Thyroid gland (tissue), 4 donors: ENCODE measurements around the gene SND1. TPM values are rescaled to one million over a fixed set of nuclear protein-coding genes. Genes with fewer than 3 reads are reported as not detected.

Experiments
- DNase-seq, 2 donors: peaks; one replicate each; pipeline ENCODE4 v3.0.0-alpha.2; 2019
- H3K27ac ChIP-seq, 3 donors: fragments of 200-600 bp; sonication (generic); 1 replicate in 2 of 3; 2 replicates in 1 of 3; pipeline ENCODE4 v1.5.1; 2016 to 2019; ENCODE audit warnings: mild to moderate bottlenecking in 1 of 3, moderate library complexity in 1 of 3
- H3K27me3 ChIP-seq: fragments of 200-600 bp; sonication (generic); one replicate; pipeline ENCODE4 v1.5.1; 2019
- H3K36me3 ChIP-seq, 2 donors: fragments of 200-600 bp; sonication (generic); one replicate each; pipeline ENCODE4 v1.5.1; 2016 to 2019
- H3K4me1 ChIP-seq, 2 donors: fragments of 200-600 bp; sonication (generic); one replicate each; pipeline ENCODE4 v1.5.1; 2017 to 2019
- H3K4me3 ChIP-seq, 3 donors: fragments of 200-600 bp; sonication (generic); replicated peaks in 1 of 3; 1 replicate in 2 of 3; 2 replicates in 1 of 3; pipeline ENCODE4 v1.5.1; 2016; ENCODE audit warnings: mild to moderate bottlenecking in 1 of 3
- H3K9me3 ChIP-seq: fragments of 200-600 bp; sonication (generic); one replicate; pipeline ENCODE4 v1.5.1; 2017
- POLR2A ChIP-seq, 2 donors: fragments of 450-650 bp; IDR thresholded peaks; one replicate each; pipeline ENCODE4 v1.6.1; 2017; ENCODE audit warnings: antibody characterized with exemption in 2 of 2, mild to moderate bottlenecking in 2 of 2, moderate library complexity in 1 of 2
- WGBS, 2 donors: methylation state at CpG; one replicate each; pipeline ENCODE4 v1.1.5; 2017; 5-methylcytosine and 5-hydroxymethylcytosine counted together
- intact Hi-C: fragments of 100-400 bp; cut with DNase I; formaldehyde crosslinking; loops from one replicate; pipeline ENCODE4 v1.15.1; 2023
- total RNA-seq, 4 donors: library from RNA; depleted of rRNA; stranded (reverse); fragments of >200 nt; gene quantifications; one replicate each; pipeline ENCODE4 v1.2.3, GENCODE V29; 2016
- TF ChIP-seq, protein P1 (sequence below), 6 experiments: fragments of 200-600 bp in 3 of 6; fragments of 450-650 bp in 3 of 6; sonication (generic) in 3 of 6; IDR thresholded peaks; one replicate each; pipeline ENCODE4 v1.5.1; 2016 to 2019; ENCODE audit warnings: antibody characterized with exemption in 6 of 6, mild to moderate bottlenecking in 2 of 6, inconsistent platforms in 1 of 6, moderate library complexity in 1 of 6

The SND1 gene
- total RNA-seq, 4 donors from 2014 or later = 126 to 167 (median 144) TPM

DNA sequence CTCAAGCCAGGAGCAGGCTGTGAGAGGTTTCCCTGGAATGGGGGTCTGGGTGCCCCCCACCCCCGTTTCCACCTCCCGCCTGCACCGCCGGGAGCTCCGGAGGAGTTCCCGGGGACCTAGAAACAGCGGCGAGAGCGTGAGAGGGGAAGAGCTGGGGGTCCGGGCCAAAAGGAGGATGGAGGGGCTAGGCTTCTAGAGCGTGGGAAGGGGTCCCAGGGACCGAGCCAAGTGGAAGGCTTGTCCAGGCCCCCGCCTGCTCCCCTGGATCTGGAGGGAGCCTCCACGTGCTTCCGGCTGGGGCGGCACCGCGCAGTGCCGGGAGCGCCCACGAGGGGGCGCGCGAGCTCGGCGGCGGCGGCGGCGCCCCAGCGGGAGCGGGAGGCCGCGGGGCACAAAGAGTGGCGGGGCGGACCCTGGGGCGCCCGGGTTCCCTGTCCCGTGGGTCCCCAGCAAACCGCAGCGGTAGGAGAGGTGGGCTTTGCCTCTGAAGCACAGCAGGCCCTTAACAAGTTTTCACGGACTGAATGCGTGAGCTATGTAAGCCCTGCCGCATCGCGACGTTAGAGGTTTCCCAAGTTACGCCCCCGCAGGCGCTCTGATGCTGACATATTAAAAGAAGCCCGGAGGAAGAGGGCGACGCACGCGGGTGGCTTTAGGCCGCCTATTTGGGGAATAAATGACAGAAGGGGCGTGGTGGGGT is 483.7 kb downstream of the SND1 start:
- intact Hi-C loops = loop anchor here (5.0 kb wide), 1 partner anchor 72 kb away; no protein-coding TSS in a partner anchor
- Histone ChIP-seq H3K4me3 (peak overlapping the region; percentile 11 to 48 (median 20)), H3K36me3 (no peaks in the 10 kb centered on the region), H3K27ac (no peak overlapping the region), H3K4me1 (peaks cover 10 to 15% of the 10 kb centered on the region in 2 donors), H3K9me3 (no peaks in the 10 kb centered on the region), H3K27me3 (no peaks in the 10 kb centered on the region)
- WGBS, 2 donors = 1% methylated on average over 15 to 51 of the region's 57 CpGs
- TF ChIP-seq, protein P1, sequence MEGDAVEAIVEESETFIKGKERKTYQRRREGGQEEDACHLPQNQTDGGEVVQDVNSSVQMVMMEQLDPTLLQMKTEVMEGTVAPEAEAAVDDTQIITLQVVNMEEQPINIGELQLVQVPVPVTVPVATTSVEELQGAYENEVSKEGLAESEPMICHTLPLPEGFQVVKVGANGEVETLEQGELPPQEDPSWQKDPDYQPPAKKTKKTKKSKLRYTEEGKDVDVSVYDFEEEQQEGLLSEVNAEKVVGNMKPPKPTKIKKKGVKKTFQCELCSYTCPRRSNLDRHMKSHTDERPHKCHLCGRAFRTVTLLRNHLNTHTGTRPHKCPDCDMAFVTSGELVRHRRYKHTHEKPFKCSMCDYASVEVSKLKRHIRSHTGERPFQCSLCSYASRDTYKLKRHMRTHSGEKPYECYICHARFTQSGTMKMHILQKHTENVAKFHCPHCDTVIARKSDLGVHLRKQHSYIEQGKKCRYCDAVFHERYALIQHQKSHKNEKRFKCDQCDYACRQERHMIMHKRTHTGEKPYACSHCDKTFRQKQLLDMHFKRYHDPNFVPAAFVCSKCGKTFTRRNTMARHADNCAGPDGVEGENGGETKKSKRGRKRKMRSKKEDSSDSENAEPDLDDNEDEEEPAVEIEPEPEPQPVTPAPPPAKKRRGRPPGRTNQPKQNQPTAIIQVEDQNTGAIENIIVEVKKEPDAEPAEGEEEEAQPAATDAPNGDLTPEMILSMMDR (IDR thresholded peaks at IDR 0.05) = peak in 5 of 6 experiments; percentile 46 to 100 (median 88)
- no peak for TF ChIP-seq POLR2A (IDR thresholded peaks at IDR 0.05)
- DNase-seq = peak; percentile 32 to 38

DNA sequence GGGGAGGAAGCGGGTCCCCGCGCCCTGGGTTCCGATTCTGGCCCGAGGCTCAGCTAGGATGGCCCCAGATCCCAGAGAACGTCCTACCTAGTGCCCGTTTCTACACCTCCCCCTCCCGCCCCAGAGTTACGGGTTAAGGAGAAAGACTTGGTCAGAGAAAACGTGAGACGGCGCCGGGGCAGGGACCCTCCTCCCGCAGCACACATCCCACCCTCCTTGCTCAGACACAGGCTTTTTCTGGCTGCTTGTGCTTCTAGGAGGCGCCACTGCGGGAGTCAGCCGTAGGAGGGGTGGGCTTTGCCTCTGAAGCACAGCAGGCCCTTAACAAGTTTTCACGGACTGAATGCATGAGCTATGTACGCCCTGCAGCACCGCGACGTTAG is 484.2 kb downstream of the SND1 start:
- intact Hi-C loops = loop anchor here (5.0 kb wide), 1 partner anchor 71 kb away; no protein-coding TSS in a partner anchor
- Histone ChIP-seq H3K27me3 (no peaks in the 10 kb centered on the region), H3K9me3 (no peaks in the 10 kb centered on the region), H3K36me3 (no peaks in the 10 kb centered on the region), H3K4me1 (peaks cover 10 to 15% of the 10 kb centered on the region in 2 donors), H3K27ac (no peak overlapping the region), H3K4me3 (peak overlapping the region; percentile 11 to 48 (median 20))
- TF ChIP-seq, protein P1 (IDR thresholded peaks at IDR 0.05) = no peak
- TF ChIP-seq POLR2A (IDR thresholded peaks at IDR 0.05) = no peak
- no peak for DNase-seq
- 4 to 9% methylated on average over 11 to 18 of the region's 22 CpGs for WGBS, 2 donors

DNA sequence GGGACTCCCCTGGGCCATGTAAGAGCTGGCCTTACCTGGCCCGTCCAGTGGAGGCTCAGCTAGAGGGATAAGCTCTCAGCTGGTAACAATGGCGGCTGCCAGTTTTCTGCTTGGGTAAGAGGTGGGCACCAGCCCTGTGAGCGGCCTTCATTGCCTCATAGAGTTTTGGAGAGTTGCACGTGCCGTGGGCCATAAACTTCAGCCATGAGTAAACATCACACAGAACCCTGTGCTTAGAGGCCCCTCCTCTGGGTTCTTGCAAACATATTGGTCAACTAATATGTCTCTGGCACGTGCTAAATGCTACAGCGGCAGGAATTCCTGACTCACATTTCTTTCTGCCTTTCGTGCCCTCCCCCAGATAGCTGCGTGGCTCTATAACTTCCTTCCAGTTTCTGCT is 485.2 kb downstream of the SND1 start:
- Histone ChIP-seq H3K27me3 (no peaks in the 10 kb centered on the region), H3K4me3 (no peak overlapping the region), H3K4me1 (peaks cover 10 to 15% of the 10 kb centered on the region in 2 donors), H3K36me3 (no peaks in the 10 kb centered on the region), H3K9me3 (no peaks in the 10 kb centered on the region), H3K27ac (no peak overlapping the region)
- 39 to 40% methylated on average over 9 of the region's 9 CpGs for WGBS, 2 donors
- TF ChIP-seq, protein P1 (IDR thresholded peaks at IDR 0.05) = no peak
- no peak for TF ChIP-seq POLR2A (IDR thresholded peaks at IDR 0.05)
- DNase-seq = no peak
- intact Hi-C loops = loop anchor here (5.0 kb wide), 1 partner anchor 70 kb away; no protein-coding TSS in a partner anchor

DNA sequence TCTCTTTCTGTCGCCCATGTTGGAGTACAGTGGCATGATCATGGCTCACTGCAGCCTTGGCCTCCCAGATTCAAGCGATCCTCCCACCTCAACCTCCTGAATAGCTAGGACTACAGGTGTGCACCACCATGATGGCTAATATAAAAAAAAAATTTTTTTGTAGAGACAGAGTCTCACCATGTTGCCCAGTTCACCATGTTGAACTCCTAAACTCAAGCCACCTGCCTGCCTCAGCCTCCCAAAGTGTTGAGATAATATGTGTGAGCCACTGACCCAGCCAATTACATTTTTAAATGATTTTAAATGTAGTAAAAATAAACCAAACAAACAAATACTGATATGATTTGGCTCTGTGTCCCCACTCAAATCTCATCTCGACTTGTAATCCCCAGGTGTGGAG is 487.4 kb downstream of the SND1 start:
- no peak for DNase-seq
- peaks cover 10 to 14% of the 10 kb centered on the region in 2 donors for H3K4me1 ChIP-seq
- intact Hi-C loops = loop anchor here (5.0 kb wide), 1 partner anchor 68 kb away; no protein-coding TSS in a partner anchor
- no peak overlapping the region for H3K4me3 ChIP-seq
- no peaks in the 10 kb centered on the region for H3K27me3 ChIP-seq
- 72 to 73% methylated on average over 3 of the region's 3 CpGs for WGBS, 2 donors
- no peaks in the 10 kb centered on the region for H3K9me3 ChIP-seq
- H3K36me3 ChIP-seq = no peaks in the 10 kb centered on the region
- TF ChIP-seq, protein P1 (IDR thresholded peaks at IDR 0.05) = no peak
- no peak for TF ChIP-seq POLR2A (IDR thresholded peaks at IDR 0.05)
- H3K27ac ChIP-seq = no peak overlapping the region

DNA sequence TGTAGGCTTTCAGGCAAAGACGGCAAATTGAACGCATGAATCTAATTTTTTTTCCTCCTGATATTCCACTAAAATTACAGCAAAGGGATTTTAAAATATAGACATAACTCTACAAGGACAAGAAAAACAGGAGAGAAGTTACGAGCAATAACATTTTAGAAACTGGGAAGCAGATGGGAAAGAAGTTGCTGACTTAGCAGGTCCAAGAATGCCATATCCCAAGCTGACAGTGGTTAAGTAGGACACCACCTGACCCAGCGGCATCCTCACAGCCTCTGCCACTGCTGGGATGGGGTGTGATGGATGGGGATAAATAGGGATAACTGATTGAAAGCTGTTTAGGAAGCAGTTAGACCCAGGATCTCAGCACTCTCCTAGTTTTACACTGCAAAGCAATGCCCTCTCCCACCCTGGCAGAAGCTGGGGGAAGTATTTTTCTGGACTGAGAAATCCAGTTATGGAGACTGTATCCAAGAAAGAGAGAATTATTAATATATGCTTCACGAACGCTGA is 489.7 kb downstream of the SND1 start:
- Histone ChIP-seq H3K4me3 (no peak overlapping the region), H3K27ac (no peak overlapping the region), H3K4me1 (no peaks in the 10 kb centered on the region), H3K36me3 (no peaks in the 10 kb centered on the region), H3K27me3 (no peaks in the 10 kb centered on the region), H3K9me3 (no peaks in the 10 kb centered on the region)
- whole genome bisulfite sequencing, 2 donors = 85 to 89% methylated on average over 6 of the region's 6 CpGs
- TF ChIP-seq, protein P1 (IDR thresholded peaks at IDR 0.05) = no peak
- no peak for TF ChIP-seq POLR2A (IDR thresholded peaks at IDR 0.05)
- no peak for DNase-seq
- intact Hi-C loops = no loop called here
